ENCODE data around the gene FAT2.

FAT2 gene

GRCh38 chr5:151550146-151550545 is 41.0 kb downstream of the FAT2 start:
- no peak for FAIRE-seq

GRCh38 chr5:151549713-151550112 is 41.4 kb downstream of the FAT2 start:
- FAIRE-seq = no peak

- FAIRE-seq = no peak
Measured at GRCh38 chr5:151547364-151547763, 43.8 kb downstream of the FAT2 start.

- no peak for FAIRE-seq
Measured at GRCh38 chr5:151541571-151541970, 49.6 kb downstream of the FAT2 start.
